GM21529 (cell line): ENCODE measurements around the gene C2orf72.
"Not testable (repeated sequence)": the region's sequence is repeated elsewhere in the genome, so short reads cannot be mapped to it uniquely, and the experiment has no call there.

ENCODE experiments used
- ATAC-seq: cut with Tn5 transposase; IDR thresholded peaks from one replicate; pipeline ENCODE4 v1.9.1; 2021; ENCODE audit not compliant: unreplicated experiment

C2orf72 gene

GRCh38 chr2:231013820-231014219 lies 23.5 kb upstream of the C2orf72 start:
- ATAC-seq = no peak

- no peak for ATAC-seq
Observed at GRCh38 chr2:231015478-231015877, 21.8 kb upstream of the C2orf72 start.

GRCh38 chr2:231015926-231016325 lies 21.4 kb upstream of the C2orf72 start:
- ATAC-seq = no peak

GRCh38 chr2:231016566-231017230 lies 20.6 kb upstream of the C2orf72 start:
- ATAC-seq = no peak

GRCh38 chr2:231017231-231017598 lies 20.1 kb upstream of the C2orf72 start:
- no peak for ATAC-seq

GRCh38 chr2:231018184-231018583 lies 19.1 kb upstream of the C2orf72 start:
- no peak for ATAC-seq

- not testable (repeated sequence) for ATAC-seq
Observed at GRCh38 chr2:231025059-231025458, 12.3 kb upstream of the C2orf72 start.

GRCh38 chr2:231028889-231029288 lies 8.4 kb upstream of the C2orf72 start:
- no peak for ATAC-seq

GRCh38 chr2:231029563-231029962 lies 7.8 kb upstream of the C2orf72 start:
- ATAC-seq = no peak

- no peak for ATAC-seq
Observed at GRCh38 chr2:231030725-231031124, 6.6 kb upstream of the C2orf72 start.

- ATAC-seq = no peak
Observed at GRCh38 chr2:231032575-231033140, 4.7 kb upstream of the C2orf72 start.

GRCh38 chr2:231033147-231034132 lies 3.9 kb upstream of the C2orf72 start:
- no peak for ATAC-seq

GRCh38 chr2:231034291-231034882 lies 2.9 kb upstream of the C2orf72 start:
- no peak for ATAC-seq

GRCh38 chr2:231036131-231036530 lies 1.2 kb upstream of the C2orf72 start:
- no peak for ATAC-seq

- ATAC-seq = no peak
Observed at GRCh38 chr2:231036578-231037106, 681 bp upstream of the C2orf72 start.

GRCh38 chr2:231037731-231038482 lies 584 bp downstream of the C2orf72 start:
- no peak for ATAC-seq

- ATAC-seq = no peak
Observed at GRCh38 chr2:231038483-231039293, 1.4 kb downstream of the C2orf72 start.

- no peak for ATAC-seq
Observed at GRCh38 chr2:231039294-231039664, 2.0 kb downstream of the C2orf72 start.

GRCh38 chr2:231039821-231040364 lies 2.6 kb downstream of the C2orf72 start:
- no peak for ATAC-seq
